H9 (cell line): Measurements from ENCODE around the gene IGFBP5. TPM values are rescaled to one million over a fixed set of nuclear protein-coding genes. Genes with fewer than 3 reads are reported as not detected.

Experiments used
- DNase-seq: peaks from one replicate; pipeline ENCODE4 v3.0.0-alpha.2; 2017
- H2AFZ ChIP-seq: one replicate; pipeline ENCODE4 v1.6.1; 2013; ENCODE audit warnings: mild to moderate bottlenecking, low read length, control low read depth, moderate library complexity
- H2AK5ac ChIP-seq: 2 replicates; pipeline ENCODE4 v1.6.1; 2013; ENCODE audit warnings: low read length, control low read depth, mixed read lengths; ENCODE audit not compliant: insufficient read length
- H2BK120ac ChIP-seq: one replicate; pipeline ENCODE4 v1.6.1; 2013; ENCODE audit warnings: low read depth, mild to moderate bottlenecking, low read length, control low read depth, inconsistent platforms; ENCODE audit not compliant: poor library complexity, severe bottlenecking
- H2BK12ac ChIP-seq: 2 replicates; pipeline ENCODE4 v1.6.1; 2013; ENCODE audit warnings: low read length, control low read depth, mixed read lengths, low read depth; ENCODE audit not compliant: insufficient read length
- H2BK15ac ChIP-seq: 2 replicates; pipeline ENCODE4 v1.6.1; 2013; ENCODE audit warnings: low read depth, low read length, control low read depth
- H2BK20ac ChIP-seq: one replicate; pipeline ENCODE4 v1.6.1; 2013; ENCODE audit warnings: low read depth, mild to moderate bottlenecking, low read length, control low read depth, inconsistent platforms; ENCODE audit not compliant: poor library complexity, severe bottlenecking
- H2BK5ac ChIP-seq: 2 replicates; pipeline ENCODE4 v1.6.1; 2013; ENCODE audit warnings: low read length, control low read depth, mixed read lengths; ENCODE audit not compliant: insufficient read length
- H3K14ac ChIP-seq: 2 replicates; pipeline ENCODE4 v1.6.1; 2013; ENCODE audit warnings: low read length, control low read depth; ENCODE audit not compliant: insufficient read depth
- H3K18ac ChIP-seq: 2 replicates; pipeline ENCODE4 v1.6.1; 2013; ENCODE audit warnings: low read depth, mild to moderate bottlenecking, mixed read lengths, low read length, control low read depth; ENCODE audit not compliant: insufficient read length
- H3K23ac ChIP-seq: 2 replicates; pipeline ENCODE4 v1.6.1; 2013; ENCODE audit warnings: low read length, control low read depth, mixed read lengths, low read depth; ENCODE audit not compliant: insufficient read length
- H3K23me2 ChIP-seq: 2 replicates; pipeline ENCODE4 v1.6.1; 2013; ENCODE audit warnings: low read depth, mild to moderate bottlenecking, mixed read lengths, low read length, control low read depth; ENCODE audit not compliant: insufficient read length, poor library complexity, severe bottlenecking
- H3K27ac ChIP-seq: 2 replicates; pipeline ENCODE4 v1.5.1; 2013; ENCODE audit warnings: low read length, control low read depth, mixed read lengths, low read depth; ENCODE audit not compliant: insufficient read length
- H3K27me3 ChIP-seq: 2 replicates; pipeline ENCODE4 v1.6.1; 2013; ENCODE audit warnings: low read length, control low read depth, inconsistent platforms; ENCODE audit not compliant: insufficient read depth
- H3K4ac ChIP-seq: 2 replicates; pipeline ENCODE4 v1.6.1; 2013; ENCODE audit warnings: low read depth, mild to moderate bottlenecking, control low read depth, inconsistent platforms, low read length, moderate library complexity
- H3K4me1 ChIP-seq: 2 replicates; pipeline ENCODE4 v1.6.1; 2013; ENCODE audit warnings: low read length, control low read depth, inconsistent platforms; ENCODE audit not compliant: insufficient read depth
- H3K4me2 ChIP-seq: 2 replicates; pipeline ENCODE4 v1.6.1; 2013; ENCODE audit warnings: low read length, control low read depth, mixed read lengths; ENCODE audit not compliant: insufficient read length, insufficient read depth
- H3K56ac ChIP-seq: 2 replicates; pipeline ENCODE4 v1.6.1; 2013; ENCODE audit warnings: low read depth, mild to moderate bottlenecking, mixed read lengths, low read length, control low read depth; ENCODE audit not compliant: insufficient read length
- H3K79me1 ChIP-seq: 2 replicates; pipeline ENCODE4 v1.6.1; 2013; ENCODE audit warnings: low read depth, mild to moderate bottlenecking, moderate library complexity, low read length, control low read depth, inconsistent platforms; ENCODE audit not compliant: insufficient read depth, poor library complexity, severe bottlenecking
- H3K79me2 ChIP-seq: 2 replicates; pipeline ENCODE4 v1.6.1; 2013; ENCODE audit warnings: low read length, control low read depth, inconsistent platforms; ENCODE audit not compliant: insufficient read depth
- H3K9ac ChIP-seq: 2 replicates; pipeline ENCODE4 v1.6.1; 2013; ENCODE audit warnings: low read length, control low read depth, mixed read lengths; ENCODE audit not compliant: insufficient read length; ENCODE audit errors: extremely low read depth
- H3K9me3 ChIP-seq: one replicate; pipeline ENCODE4 v1.6.1; 2013; ENCODE audit warnings: low read depth, low read length, inconsistent platforms; ENCODE audit not compliant: control insufficient read depth
- H3T11ph ChIP-seq: one replicate; pipeline ENCODE4 v1.6.1; 2013; ENCODE audit warnings: mild to moderate bottlenecking, low read length, control low read depth, inconsistent platforms
- H4K20me1 ChIP-seq: one replicate; pipeline ENCODE4 v1.6.1; 2013; ENCODE audit not compliant: control insufficient read depth, insufficient read length, insufficient read depth
- H4K5ac ChIP-seq: 2 replicates; pipeline ENCODE4 v1.6.1; 2013; ENCODE audit warnings: low read depth, mild to moderate bottlenecking, mixed read lengths, low read length, control low read depth; ENCODE audit not compliant: insufficient read length
- H4K8ac ChIP-seq: replicated peaks from 2 replicates; pipeline ENCODE4 v1.6.1; 2013; ENCODE audit warnings: low read length, control low read depth, mixed read lengths, low read depth; ENCODE audit not compliant: insufficient read length
- H4K91ac ChIP-seq: 2 replicates; pipeline ENCODE4 v1.6.1; 2013; ENCODE audit warnings: low read depth, mild to moderate bottlenecking, moderate library complexity, mixed read lengths, low read length, control low read depth; ENCODE audit not compliant: insufficient read length
- H3K27ac Mint-ChIP-seq, 3 experiments: 2 replicates in 2 of 3; 3 replicates in 1 of 3; pipeline ENCODE4 v1.8.0; 2020 to 2021; ENCODE audit warnings: mixed read lengths in 3 of 3, mild to moderate bottlenecking in 1 of 3, moderate library complexity in 1 of 3
- H3K27me3 Mint-ChIP-seq: 2 replicates; pipeline ENCODE4 v1.8.0; 2021; ENCODE audit warnings: low read depth, mild to moderate bottlenecking, moderate library complexity, mixed read lengths
- H3K36me3 Mint-ChIP-seq, 3 experiments: 2 replicates in 2 of 3; 3 replicates in 1 of 3; pipeline ENCODE4 v1.8.0; 2020 to 2021; ENCODE audit warnings: low read depth in 3 of 3, mixed read lengths in 3 of 3; ENCODE audit not compliant: insufficient read depth in 1 of 3
- H3K4me1 Mint-ChIP-seq, 2 experiments: 2 replicates each; pipeline ENCODE4 v1.8.0; 2020; ENCODE audit warnings: mixed read lengths in 2 of 2
- H3K4me3 Mint-ChIP-seq, 2 experiments: 2 replicates in 1 of 2; 3 replicates in 1 of 2; pipeline ENCODE4 v1.8.0; 2020 to 2021; ENCODE audit warnings: mild to moderate bottlenecking in 2 of 2, mixed read lengths in 2 of 2, moderate library complexity in 1 of 2
- H3K9me3 Mint-ChIP-seq, 2 experiments: 2 replicates in 1 of 2; 3 replicates in 1 of 2; pipeline ENCODE4 v1.8.0; 2020; ENCODE audit warnings: mild to moderate bottlenecking in 2 of 2, mixed read lengths in 2 of 2, moderate library complexity in 1 of 2
- WGBS: extraction: QIAGEN DNeasy Blood & Tissue Kit; methylation state at CpG from one replicate; pipeline ENCODE4 v1.1.7; 2013; ENCODE audit warnings: missing lambda C conversion rate, low lambda C conversion rate, mixed read lengths; ENCODE audit not compliant: insufficient read length; ENCODE audit errors: extremely low coverage; 5-methylcytosine and 5-hydroxymethylcytosine counted together
- total RNA-seq: library from RNA; stranded (reverse); gene quantifications from 2 replicates; pipeline ENCODE4 v1.2.1, GENCODE V29; 2021
- TF ChIP-seq, protein P1 (sequence below): fragments of 200-600 bp; sonication (generic); conservative IDR thresholded peaks from 3 replicates; pipeline ENCODE4 v1.8.0; 2021; ENCODE audit warnings: antibody characterized with exemption, mild to moderate bottlenecking

IGFBP5 gene
- total RNA-seq, 1 experiment from 2014 or later = 0.90 TPM

DNA sequence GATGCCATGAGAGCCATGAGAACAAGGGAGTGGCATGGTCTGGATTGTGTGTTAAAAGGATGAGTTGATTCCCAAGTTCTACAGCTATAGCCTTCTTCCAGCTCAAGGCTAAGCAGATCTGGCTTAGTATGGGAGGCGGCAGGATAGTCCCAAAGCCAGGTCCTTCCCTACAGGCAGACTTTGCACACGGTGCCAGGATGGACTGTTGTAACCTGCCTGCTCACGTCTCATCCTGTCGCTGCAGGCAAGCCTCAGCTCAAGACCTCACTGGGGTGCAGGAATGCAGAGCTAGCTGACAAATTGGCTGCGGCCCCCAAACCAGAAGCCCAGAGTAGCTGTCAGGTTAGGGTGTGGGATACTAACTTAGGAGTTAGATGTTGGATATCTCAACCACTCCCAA, 28.8 kb upstream of the IGFBP5 start:
- no peak overlapping the region for H2BK5ac ChIP-seq
- no peak overlapping the region for H2AFZ ChIP-seq
- no peak overlapping the region for H3T11ph ChIP-seq
- H3K27ac ChIP-seq = no peak overlapping the region
- peaks cover 6% of the 10 kb centered on the region for H3K27me3 Mint-ChIP-seq
- no peak overlapping the region for H3K4me2 ChIP-seq
- no peak overlapping the region for H2BK12ac ChIP-seq
- H3K4me3 Mint-ChIP-seq = no peak overlapping the region
- H3K4me1 Mint-ChIP-seq = no peaks in the 10 kb centered on the region
- no peak overlapping the region for H4K91ac ChIP-seq
- no peak overlapping the region for H3K56ac ChIP-seq
- TF ChIP-seq, protein P1, sequence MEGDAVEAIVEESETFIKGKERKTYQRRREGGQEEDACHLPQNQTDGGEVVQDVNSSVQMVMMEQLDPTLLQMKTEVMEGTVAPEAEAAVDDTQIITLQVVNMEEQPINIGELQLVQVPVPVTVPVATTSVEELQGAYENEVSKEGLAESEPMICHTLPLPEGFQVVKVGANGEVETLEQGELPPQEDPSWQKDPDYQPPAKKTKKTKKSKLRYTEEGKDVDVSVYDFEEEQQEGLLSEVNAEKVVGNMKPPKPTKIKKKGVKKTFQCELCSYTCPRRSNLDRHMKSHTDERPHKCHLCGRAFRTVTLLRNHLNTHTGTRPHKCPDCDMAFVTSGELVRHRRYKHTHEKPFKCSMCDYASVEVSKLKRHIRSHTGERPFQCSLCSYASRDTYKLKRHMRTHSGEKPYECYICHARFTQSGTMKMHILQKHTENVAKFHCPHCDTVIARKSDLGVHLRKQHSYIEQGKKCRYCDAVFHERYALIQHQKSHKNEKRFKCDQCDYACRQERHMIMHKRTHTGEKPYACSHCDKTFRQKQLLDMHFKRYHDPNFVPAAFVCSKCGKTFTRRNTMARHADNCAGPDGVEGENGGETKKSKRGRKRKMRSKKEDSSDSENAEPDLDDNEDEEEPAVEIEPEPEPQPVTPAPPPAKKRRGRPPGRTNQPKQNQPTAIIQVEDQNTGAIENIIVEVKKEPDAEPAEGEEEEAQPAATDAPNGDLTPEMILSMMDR = no peak
- no peaks in the 10 kb centered on the region for H3K9me3 ChIP-seq
- no peaks in the 10 kb centered on the region for H3K79me2 ChIP-seq
- no peaks in the 10 kb centered on the region for H3K4me1 ChIP-seq
- H3K27ac Mint-ChIP-seq = no peak overlapping the region
- H4K20me1 ChIP-seq = peaks cover 2% of the 10 kb centered on the region
- H3K9ac ChIP-seq = no peak overlapping the region
- H2BK120ac ChIP-seq = no peak overlapping the region
- no peaks in the 10 kb centered on the region for H3K27me3 ChIP-seq
- DNase-seq = no peak
- H2AK5ac ChIP-seq = no peak overlapping the region
- H3K79me1 ChIP-seq = no peaks in the 10 kb centered on the region
- no peak overlapping the region for H4K8ac ChIP-seq
- H3K18ac ChIP-seq = no peak overlapping the region
- H2BK15ac ChIP-seq = no peak overlapping the region
- no peak overlapping the region for H3K23ac ChIP-seq
- no peaks in the 10 kb centered on the region for H3K23me2 ChIP-seq
- no peaks in the 10 kb centered on the region for H3K9me3 Mint-ChIP-seq
- no CpG with 5 or more reads among the region's 5 CpGs for WGBS
- no peak overlapping the region; the same call in 1 of the 2 replicates for H3K14ac ChIP-seq
- no peaks in the 10 kb centered on the region; a peak in 1 of 7 replicates for H3K36me3 Mint-ChIP-seq
- no peak overlapping the region for H2BK20ac ChIP-seq
- no peak overlapping the region for H3K4ac ChIP-seq
- H4K5ac ChIP-seq = no peak overlapping the region
